Natural killer cell (primary cell): ENCODE results near the gene POU4F2. TPM values are rescaled to one million over a fixed set of nuclear protein-coding genes. Genes with fewer than 3 reads are reported as not detected.

Source experiments
- ATAC-seq, 3 donors: fragments of 150-1000 bp in 2 of 3; fragments of 200-7000 bp in 1 of 3; cut with Tn5 transposase; 1 replicate in 1 of 3; 2 replicates in 2 of 3; pipeline ENCODE4 v1.10.0; 2021; ENCODE audit warnings: mild to moderate bottlenecking in 2 of 3, moderate library complexity in 2 of 3
- DNase-seq, 2 donors: peaks; one replicate each; pipeline versions ENCODE4 v3.0.0 to v3.0.0-alpha.2; 2013 to 2021; ENCODE audit warnings: mixed read lengths in 1 of 2
- H3K27ac ChIP-seq: one replicate; pipeline ENCODE4 v1.5.1; 2013; ENCODE audit warnings: mild to moderate bottlenecking, low read length
- H3K27me3 ChIP-seq: one replicate; pipeline ENCODE4 v1.6.1; 2013; ENCODE audit warnings: low read length; ENCODE audit not compliant: control insufficient read depth, insufficient read depth
- H3K36me3 ChIP-seq: one replicate; pipeline ENCODE4 v1.6.1; 2013; ENCODE audit warnings: low read length; ENCODE audit not compliant: control insufficient read depth, insufficient read depth
- H3K4me1 ChIP-seq: one replicate; pipeline ENCODE4 v1.6.1; 2013; ENCODE audit warnings: low read length; ENCODE audit not compliant: control insufficient read depth, insufficient read depth
- H3K4me3 ChIP-seq: one replicate; pipeline ENCODE4 v1.5.1; 2013; ENCODE audit warnings: low read length
- H3K9me3 ChIP-seq: one replicate; pipeline ENCODE4 v1.6.1; 2013; ENCODE audit warnings: low read length; ENCODE audit not compliant: control insufficient read depth, insufficient read depth
- H3K27ac Mint-ChIP-seq, 2 donors: one replicate each; pipeline ENCODE4 v1.8.0; 2022; ENCODE audit warnings: mild to moderate bottlenecking in 2 of 2, mixed read lengths in 2 of 2, moderate library complexity in 1 of 2
- H3K27me3 Mint-ChIP-seq, 2 donors: one replicate each; pipeline ENCODE4 v1.8.0; 2022; ENCODE audit warnings: low read depth in 2 of 2, mixed read lengths in 2 of 2
- H3K36me3 Mint-ChIP-seq: one replicate; pipeline ENCODE4 v1.8.0; 2022; ENCODE audit warnings: mixed read lengths
- H3K4me1 Mint-ChIP-seq, 2 donors: one replicate each; pipeline ENCODE4 v1.8.0; 2022; ENCODE audit warnings: mixed read lengths in 2 of 2
- H3K4me3 Mint-ChIP-seq: one replicate; pipeline ENCODE4 v1.8.0; 2022; ENCODE audit warnings: mild to moderate bottlenecking, moderate library complexity, mixed read lengths
- H3K9me3 Mint-ChIP-seq, 2 donors: one replicate each; pipeline ENCODE4 v1.8.0; 2022; ENCODE audit warnings: mixed read lengths in 2 of 2
- CTCF ChIP-seq: fragments of 200-600 bp; IDR thresholded peaks from one replicate; pipeline ENCODE4 v1.8.0; 2022; ENCODE audit warnings: antibody characterized with exemption
- WGBS: methylation state at CpG from one replicate; pipeline ENCODE4 v1.1.7; 2013; ENCODE audit warnings: missing lambda C conversion rate; ENCODE audit not compliant: insufficient coverage; 5-methylcytosine and 5-hydroxymethylcytosine counted together
- intact Hi-C: fragments of 100-400 bp; cut with micrococcal nuclease; formaldehyde crosslinking; loops from one replicate; pipeline ENCODE4 v1.14.2; 2022
- total RNA-seq, 4 donors: library from RNA; stranded (reverse); fragments of 120-200 nt in 1 of 4; gene quantifications; one replicate each; pipeline versions ENCODE4 v1.2.3 to v1.2.4, GENCODE V29; 2013 to 2022

POU4F2 gene
- total RNA-seq, 3 donors from 2014 or later (not counting 1 experiment from before 2014, with no cell fraction given) = not detected

GRCh38 chr4:146674829-146675570, 36.3 kb downstream of the POU4F2 start:
- no peak for TF ChIP-seq CTCF
- Histone ChIP-seq H3K27ac (no peak overlapping the region), H3K9me3 (no peaks in the 10 kb centered on the region), H3K4me3 (no peak overlapping the region), H3K4me1 (no peaks in the 10 kb centered on the region), H3K27me3 (no peaks in the 10 kb centered on the region), H3K36me3 (no peaks in the 10 kb centered on the region)
- no peak for ATAC-seq
- no peaks in the 10 kb centered on the region for H3K36me3 Mint-ChIP-seq
- no peak overlapping the region for H3K4me3 Mint-ChIP-seq
- WGBS = 81% methylated on average over 2 of the region's 2 CpGs
- intact Hi-C loops = no loop called here
- H3K4me1 Mint-ChIP-seq = no peaks in the 10 kb centered on the region
- H3K9me3 Mint-ChIP-seq = peaks cover 6 to 9% of the 10 kb centered on the region in 2 donors
- no peaks in the 10 kb centered on the region for H3K27me3 Mint-ChIP-seq
- no peak for DNase-seq
- no peak overlapping the region for H3K27ac Mint-ChIP-seq

Other genes with a start within 250 kb of the POU4F2 start
- 10 to 100 TPM; 16.0 to 29.4 (median 26.3) TPM for gene SLC10A7, start 117.0 kb upstream of the POU4F2 start, total RNA-seq